GM12878 (cell line): ENCODE data around the gene SMG5. TPM values are rescaled to one million over a fixed set of nuclear protein-coding genes. Genes with fewer than 3 reads are reported as not detected.

Source experiments
- ATAC-seq: fragments of 200-7000 bp; cut with Tn5 transposase; 3 replicates; pipeline ENCODE4 v1.9.1; 2020; ENCODE audit warnings: mild to moderate bottlenecking, moderate library complexity
- BruUV-seq: library from RNA; stranded (reverse); fragments of 400-500 nt; replicated peaks from 2 replicates; lab custom pipeline; 2021; lab: Mats Ljungman, UMichigan
- CTCF ChIA-PET: fragments of 300-600 bp; sonication (Branson Sonifier 250); formaldehyde crosslinking; extraction: SDS; loops from one replicate; lab custom pipeline; 2021; ENCODE audit warnings: inconsistent platforms; lab: Yijun Ruan, JAX
- POLR2A ChIA-PET: fragments of 350-600 bp; formaldehyde crosslinking; extraction: SDS; loops from one replicate; lab custom pipeline; 2021; ENCODE audit warnings: inconsistent platforms; lab: Charles Lee
- RAD21 ChIA-PET: fragments of 300-600 bp; sonication (Branson Sonifier 250); formaldehyde crosslinking; loops from one replicate; lab custom pipeline; 2023; ENCODE audit warnings: antibody characterized with exemption; ENCODE audit not compliant: unreplicated experiment; lab: Charles Lee
- SMC1A ChIA-PET: fragments of 300-600 bp; sonication (Branson Sonifier 250); formaldehyde crosslinking; loops from one replicate; lab custom pipeline; 2023; ENCODE audit not compliant: unreplicated experiment, uncharacterized antibody; lab: Charles Lee
- DNase-seq: peaks from one replicate; pipeline ENCODE4 v3.0.0-alpha.2; 2011; ENCODE audit warnings: low read depth, low spot score
- FAIRE-seq: peaks from 3 replicates; lab custom pipeline; 2011; peaks lifted over from hg19 to GRCh38; lab: Jason Lieb, UNC
- H2AFZ ChIP-seq: 2 replicates; pipeline ENCODE4 v1.6.0; 2011; ENCODE audit warnings: low read depth, low read length, control low read depth; ENCODE audit not compliant: control insufficient read depth
- H3K27ac ChIP-seq: 2 replicates; pipeline ENCODE4 v1.5.1; 2011; ENCODE audit warnings: control low read depth; ENCODE audit not compliant: control insufficient read depth, insufficient read depth
- H3K27me3 ChIP-seq, 2 experiments: replicated peaks in 1 of 2; 2 replicates each; pipeline versions ENCODE4 v1.6.0 to v1.6.1; 2011; ENCODE audit warnings: low read length in 1 of 2; ENCODE audit not compliant: control insufficient read depth in 2 of 2, insufficient read depth in 2 of 2
- H3K36me3 ChIP-seq, 2 experiments: 2 replicates each; pipeline ENCODE4 v1.5.1; 2011; ENCODE audit warnings: low read length in 1 of 2; ENCODE audit not compliant: control insufficient read depth in 2 of 2, insufficient read depth in 2 of 2
- H3K4me1 ChIP-seq: 2 replicates; pipeline ENCODE4 v1.6.1; 2011; ENCODE audit warnings: mild to moderate bottlenecking, low read length, moderate library complexity, mixed read lengths; ENCODE audit not compliant: control insufficient read depth, insufficient read depth
- H3K4me2 ChIP-seq: 2 replicates; pipeline ENCODE4 v1.6.0; 2011; ENCODE audit warnings: control low read depth; ENCODE audit not compliant: control insufficient read depth, insufficient read depth
- H3K4me3 ChIP-seq: fragments of 200-600 bp; sonication (generic); 2 replicates; pipeline ENCODE4 v1.5.1; 2016
- H3K79me2 ChIP-seq: 2 replicates; pipeline ENCODE4 v1.6.0; 2011; ENCODE audit warnings: low read length; ENCODE audit not compliant: control insufficient read depth, insufficient read depth
- H3K9ac ChIP-seq: 2 replicates; pipeline ENCODE4 v1.8.0; 2011; ENCODE audit warnings: low read length, control low read depth, mixed read lengths; ENCODE audit not compliant: control insufficient read depth, insufficient read depth
- H3K9me3 ChIP-seq: replicated peaks from 3 replicates; pipeline ENCODE4 v1.5.1; 2011; ENCODE audit warnings: mild to moderate bottlenecking, low read length; ENCODE audit not compliant: control insufficient read depth, insufficient read depth
- H4K20me1 ChIP-seq: 2 replicates; pipeline ENCODE4 v1.6.0; 2011; ENCODE audit not compliant: control insufficient read depth, insufficient read depth
- E2F8 ChIP-seq: fragments of 450-650 bp; IDR thresholded peaks from 2 replicates; pipeline ENCODE4 v1.6.1; 2018; ENCODE audit warnings: mild to moderate bottlenecking, low read depth, moderate library complexity; ENCODE audit not compliant: partially characterized antibody
- GABPA ChIP-seq: IDR thresholded peaks from 2 replicates; pipeline ENCODE4 v1.6.1; 2014; ENCODE audit warnings: antibody characterized with exemption, low read depth, mild to moderate bottlenecking, inconsistent platforms
- SMAD5 ChIP-seq: IDR thresholded peaks from 2 replicates; pipeline ENCODE4 v1.6.1; 2016; ENCODE audit warnings: antibody characterized with exemption, low read depth
- SREBF1 ChIP-seq: IDR thresholded peaks from 2 replicates; pipeline ENCODE4 v1.6.1; 2012; ENCODE audit warnings: mild to moderate bottlenecking, low read length
- SRF ChIP-seq, 2 experiments: IDR thresholded peaks; 2 replicates each; pipeline ENCODE4 v1.6.1; 2011; ENCODE audit warnings: low read depth in 2 of 2, low read length in 2 of 2, mild to moderate bottlenecking in 1 of 2, moderate library complexity in 1 of 2
- SUZ12 ChIP-seq: fragments of 200-600 bp; sonication (generic); IDR thresholded peaks from one replicate; pipeline ENCODE4 v1.6.1; 2018; ENCODE audit warnings: antibody characterized with exemption, mild to moderate bottlenecking; ENCODE audit not compliant: unreplicated experiment
- ZSCAN29 ChIP-seq: fragments of 450-650 bp; IDR thresholded peaks from 2 replicates; pipeline ENCODE4 v1.6.1; 2017; ENCODE audit warnings: mild to moderate bottlenecking, moderate library complexity
- WGBS: methylation state at CpG from one replicate; pipeline ENCODE4 v1.1.6; 2016; ENCODE audit warnings: low lambda C conversion rate; ENCODE audit not compliant: insufficient replicate concordance, insufficient coverage; ENCODE audit errors: missing lambda C conversion rate; 5-methylcytosine and 5-hydroxymethylcytosine counted together
- in situ Hi-C: fragments of 300-500 bp; cut with MboI; formaldehyde crosslinking; loops from 9 replicates; pipeline ENCODE4 v1.14.3; 2018; ENCODE audit warnings: mixed read lengths
- intact Hi-C: fragments of 100-400 bp; cut with micrococcal nuclease; formaldehyde crosslinking; loops from one replicate; pipeline ENCODE4 v1.14.2; 2022; ENCODE audit not compliant: unreplicated experiment
- polyA plus RNA-seq, 11 experiments: library from polyadenylated mRNA; depleted of rRNA in 4 of 11; unstranded in 6 of 11; stranded (reverse) in 5 of 11; fragments of >200 nt; fragmentation: Nextera tagmentation in 4 of 11; fragmentation: Illumina TruSeq in 1 of 11; extraction: Ambion mirVana in 4 of 11; extraction: Trizol in 1 of 11; gene quantifications; 1 replicate in 1 of 11; 2 replicates in 10 of 11; pipeline versions ENCODE4 v1.2.1 to v1.2.3, GENCODE V29; 2011 to 2016; ENCODE audit warnings: inconsistent platforms in 2 of 11, missing spikeins in 2 of 11, low read depth in 1 of 11
- total RNA-seq, 4 experiments: library from RNA; depleted of rRNA in 3 of 4; stranded (reverse); fragments of >200 nt in 3 of 4; fragmentation: Illumina TruSeq in 1 of 4; extraction: Trizol in 1 of 4; gene quantifications; 2 replicates each; pipeline versions ENCODE4 v1.2.1 to v1.2.3, GENCODE V29; 2013 to 2021
- TF ChIP-seq, protein P1 (sequence below): IDR thresholded peaks from 2 replicates; pipeline ENCODE4 v1.6.1; 2011; ENCODE audit warnings: borderline replicate concordance, low read depth, mild to moderate bottlenecking, moderate library complexity, mixed read lengths, low read length; ENCODE audit not compliant: insufficient read depth; ENCODE audit errors: extremely low read length
- TF ChIP-seq, protein P2 (sequence below): IDR thresholded peaks from 2 replicates; pipeline ENCODE4 v1.6.1; 2012; ENCODE audit warnings: low read length, inconsistent platforms

SMG5 gene
- total and polyA plus RNA-seq, 10 of the 15 experiments (the other 5 are each of a cell fraction or from before 2014, with no cell fraction given) = 0.76 to 61.5 (median 48.8) TPM

GRCh38 chr1:156236164-156236563, 46.5 kb downstream of the SMG5 start:
- Histone ChIP-seq H3K4me1 (peaks cover 5% of the 10 kb centered on the region), H3K36me3 (peaks cover 0 to 24% of the 10 kb centered on the region in 2 experiments), H3K9ac (no peak overlapping the region), H3K79me2 (no peaks in the 10 kb centered on the region), H3K27me3 (no peaks in the 10 kb centered on the region)
- CTCF ChIA-PET = interaction anchor here (0.7 kb wide), 1 partner anchor 90 kb away, joined by 3 read pairs; no protein-coding TSS in a partner anchor
- no peak for FAIRE-seq
- in situ Hi-C loops = no loop called here
- no peak for TF ChIP-seq SUZ12
- TF ChIP-seq, all 136 proteins: peak for 0
- DNase-seq (no peak), ATAC-seq (no peak)
- WGBS = 95% methylated on average over 12 of the region's 12 CpGs
- H4K20me1 ChIP-seq = no peaks in the 10 kb centered on the region
- no TSS peak for BruUV-seq
- no peak overlapping the region for H3K4me2 ChIP-seq
- ChIA-PET RAD21 (no interaction called here), SMC1A (no interaction called here), POLR2A (no interaction called here)
- no peak overlapping the region for H3K27ac ChIP-seq
- no peak overlapping the region for H3K4me3 ChIP-seq
- intact Hi-C loops = no loop called here
- no peak overlapping the region for H2AFZ ChIP-seq
- no peaks in the 10 kb centered on the region for H3K9me3 ChIP-seq

DNA sequence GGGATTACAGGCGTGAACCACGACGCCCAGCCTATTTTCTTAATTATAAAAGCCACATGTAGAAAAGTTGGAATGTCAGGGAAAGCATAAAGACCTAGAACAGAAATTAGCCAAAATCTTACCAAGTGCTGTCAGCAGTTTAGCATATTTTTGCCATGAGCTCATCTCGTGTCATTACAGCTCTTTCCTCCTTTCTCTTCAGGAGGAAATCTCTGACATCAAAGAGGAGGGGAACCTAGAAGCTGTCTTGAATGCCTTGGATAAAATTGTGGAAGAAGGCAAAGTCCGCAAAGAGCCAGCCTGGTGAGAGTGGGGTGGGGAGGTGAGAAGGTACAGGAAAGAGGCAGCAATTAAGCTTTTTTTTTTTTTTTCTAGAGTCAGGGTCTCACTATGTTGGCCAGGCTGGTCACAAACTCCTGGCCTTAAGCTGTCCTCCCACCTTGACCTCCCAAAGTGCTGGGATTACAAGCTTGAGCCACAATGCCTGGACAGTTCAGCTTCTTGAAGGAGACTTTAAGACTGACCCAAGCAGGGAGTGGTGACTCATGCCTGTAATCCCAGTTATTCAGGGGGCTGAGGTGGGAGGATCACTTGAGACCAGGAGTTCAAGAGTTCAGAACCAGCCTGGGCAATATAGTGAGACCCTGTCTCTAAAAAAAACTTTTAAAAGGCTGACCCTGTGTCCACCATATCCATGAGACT, 49.0 kb downstream of the SMG5 start:
- no peak for DNase-seq
- Histone ChIP-seq H4K20me1 (no peaks in the 10 kb centered on the region), H3K9me3 (no peaks in the 10 kb centered on the region), H3K4me2 (no peak overlapping the region), H3K4me3 (no peak overlapping the region), H2AFZ (no peak overlapping the region), H3K79me2 (no peaks in the 10 kb centered on the region), H3K36me3 (peaks cover 3 to 19% of the 10 kb centered on the region in 2 experiments), H3K9ac (no peak overlapping the region), H3K4me1 (peaks cover under 1% of the 10 kb centered on the region), H3K27me3 (no peaks in the 10 kb centered on the region), H3K27ac (no peak overlapping the region)
- in situ Hi-C loops (no loop called here), intact Hi-C loops (no loop called here)
- ChIA-PET POLR2A (interaction anchor here (0.6 to 0.7 kb wide), 5 partner anchors 26 to 549 kb away, joined by 3 to 5 read pairs (median 3); no protein-coding TSS in a partner anchor), RAD21 (no interaction called here), CTCF (interaction anchor here (0.8 to 1.6 kb wide), 3 partner anchors 10 to 85 kb away, joined by 3 to 7 read pairs (median 3); no protein-coding TSS in a partner anchor), SMC1A (interaction anchor here (1.3 to 1.9 kb wide), 4 partner anchors 8 to 86 kb away, joined by 3 to 6 read pairs (median 4); partner anchors contain the start of gene BGLAP)
- 92% methylated on average over 5 of the region's 5 CpGs for WGBS
- BruUV-seq = no TSS peak
- no peak for ATAC-seq
- peak; percentile 61 for FAIRE-seq
- TF ChIP-seq GABPA = no peak
- TF ChIP-seq, protein P1, sequence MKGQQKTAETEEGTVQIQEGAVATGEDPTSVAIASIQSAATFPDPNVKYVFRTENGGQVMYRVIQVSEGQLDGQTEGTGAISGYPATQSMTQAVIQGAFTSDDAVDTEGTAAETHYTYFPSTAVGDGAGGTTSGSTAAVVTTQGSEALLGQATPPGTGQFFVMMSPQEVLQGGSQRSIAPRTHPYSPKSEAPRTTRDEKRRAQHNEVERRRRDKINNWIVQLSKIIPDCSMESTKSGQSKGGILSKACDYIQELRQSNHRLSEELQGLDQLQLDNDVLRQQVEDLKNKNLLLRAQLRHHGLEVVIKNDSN = no peak
- no peak for TF ChIP-seq ZSCAN29
- no peak for TF ChIP-seq SREBF1
- TF ChIP-seq SMAD5 = no peak
- TF ChIP-seq E2F8 = no peak
- TF ChIP-seq SRF (IDR thresholded peaks at IDR 0.05; ENCODE audit: low read depth in 2 of 2, low read length in 2 of 2) = no peak
- TF ChIP-seq, protein P2, sequence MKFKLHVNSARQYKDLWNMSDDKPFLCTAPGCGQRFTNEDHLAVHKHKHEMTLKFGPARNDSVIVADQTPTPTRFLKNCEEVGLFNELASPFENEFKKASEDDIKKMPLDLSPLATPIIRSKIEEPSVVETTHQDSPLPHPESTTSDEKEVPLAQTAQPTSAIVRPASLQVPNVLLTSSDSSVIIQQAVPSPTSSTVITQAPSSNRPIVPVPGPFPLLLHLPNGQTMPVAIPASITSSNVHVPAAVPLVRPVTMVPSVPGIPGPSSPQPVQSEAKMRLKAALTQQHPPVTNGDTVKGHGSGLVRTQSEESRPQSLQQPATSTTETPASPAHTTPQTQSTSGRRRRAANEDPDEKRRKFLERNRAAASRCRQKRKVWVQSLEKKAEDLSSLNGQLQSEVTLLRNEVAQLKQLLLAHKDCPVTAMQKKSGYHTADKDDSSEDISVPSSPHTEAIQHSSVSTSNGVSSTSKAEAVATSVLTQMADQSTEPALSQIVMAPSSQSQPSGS = no peak
